Esophagus muscularis mucosa (tissue), 4 donors: ENCODE measurements around the gene PRKAG2. TPM values are rescaled to one million over a fixed set of nuclear protein-coding genes. Genes with fewer than 3 reads are reported as not detected.

Source experiments
- DNase-seq: peaks from one replicate; pipeline ENCODE4 v3.0.0-alpha.2; 2017; ENCODE audit errors: extremely low spot score
- H3K27ac ChIP-seq, 4 donors: fragments of 200-600 bp; sonication (generic); replicated peaks in 1 of 4; 1 replicate in 3 of 4; 2 replicates in 1 of 4; pipeline ENCODE4 v1.5.1; 2016 to 2019; ENCODE audit warnings: mild to moderate bottlenecking in 1 of 4
- H3K27me3 ChIP-seq, 4 donors: fragments of 200-600 bp; sonication (generic); one replicate each; pipeline versions ENCODE4 v1.5.1 to v1.6.0; 2016 to 2019
- H3K36me3 ChIP-seq, 4 donors: fragments of 200-600 bp; sonication (generic); one replicate each; pipeline ENCODE4 v1.5.1; 2016 to 2019
- H3K4me1 ChIP-seq, 4 donors: fragments of 200-600 bp; sonication (generic); one replicate each; pipeline ENCODE4 v1.5.1; 2016 to 2019
- H3K4me3 ChIP-seq, 4 donors: fragments of 200-600 bp; sonication (generic); 1 replicate in 2 of 4; 2 replicates in 2 of 4; pipeline ENCODE4 v1.5.1; 2016 to 2019; ENCODE audit warnings: mild to moderate bottlenecking in 4 of 4, moderate library complexity in 1 of 4
- H3K9me3 ChIP-seq, 4 donors: fragments of 200-600 bp; sonication (generic); 1 replicate in 3 of 4; 2 replicates in 1 of 4; pipeline ENCODE4 v1.5.1; 2016 to 2019
- EP300 ChIP-seq: sonication (generic); formaldehyde crosslinking; IDR thresholded peaks from one replicate; pipeline ENCODE4 v1.6.1; 2017; ENCODE audit warnings: antibody characterized with exemption
- POLR2A ChIP-seq: fragments of 450-650 bp; IDR thresholded peaks from one replicate; pipeline ENCODE4 v1.6.1; 2017; ENCODE audit warnings: antibody characterized with exemption, moderate library complexity, mild to moderate bottlenecking, low read depth
- POLR2AphosphoS5 ChIP-seq, 2 donors: sonication (generic); formaldehyde crosslinking; IDR thresholded peaks; one replicate each; pipeline ENCODE4 v1.6.1; 2017; ENCODE audit warnings: antibody characterized with exemption in 2 of 2
- WGBS: methylation state at CpG from one replicate; pipeline ENCODE4 v1.1.5; 2018; 5-methylcytosine and 5-hydroxymethylcytosine counted together
- intact Hi-C: fragments of 100-400 bp; cut with DNase I; formaldehyde crosslinking; loops from one replicate; pipeline ENCODE4 v1.15.1; 2023
- total RNA-seq, 4 donors: library from RNA; depleted of rRNA; stranded (reverse); fragments of >200 nt; gene quantifications; one replicate each; pipeline versions ENCODE4 v1.1.0 to v1.2.1, GENCODE V29; 2016
- TF ChIP-seq, protein P1 (sequence below), 3 experiments: fragments of 200-600 bp in 2 of 3; fragments of 450-650 bp in 1 of 3; sonication (generic) in 2 of 3; IDR thresholded peaks; one replicate each; pipeline ENCODE4 v1.5.1; 2017 to 2019; ENCODE audit warnings: antibody characterized with exemption in 3 of 3, mild to moderate bottlenecking in 2 of 3, moderate library complexity in 1 of 3

PRKAG2 gene
- total RNA-seq, 4 donors from 2014 or later: 51.3 to 97.2 (median 77.5) TPM

DNA sequence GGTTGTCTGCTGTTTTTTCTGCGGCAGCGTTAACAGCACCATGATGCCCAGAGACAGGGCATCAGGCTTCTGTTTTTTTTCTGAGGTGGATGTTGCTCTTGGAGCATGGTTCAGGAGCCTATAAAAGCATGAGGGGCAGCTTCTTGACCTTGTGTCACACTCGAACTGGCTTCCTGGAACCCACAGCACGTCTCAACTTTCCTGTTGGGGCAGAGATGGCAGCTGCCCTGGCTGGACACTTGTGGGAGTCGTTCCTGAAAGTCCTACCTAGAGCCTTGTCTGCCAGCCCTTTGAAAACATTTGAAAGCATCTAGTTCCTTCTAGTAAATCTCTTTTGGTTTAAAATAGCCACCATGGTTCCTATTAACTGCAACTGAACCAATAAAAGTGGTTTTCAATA lies 28.9 kb upstream of the PRKAG2 start:
- Histone ChIP-seq H3K4me3 (no peak overlapping the region), H3K4me1 (no peaks in the 10 kb centered on the region), H3K36me3 (no peaks in the 10 kb centered on the region), H3K27me3 (peaks cover 0 to 20% (median 2%) of the 10 kb centered on the region in 4 donors), H3K27ac (no peak overlapping the region), H3K9me3 (peaks cover 0 to 7% (median 0%) of the 10 kb centered on the region in 4 donors)
- TF ChIP-seq EP300 (no peak), POLR2A (no peak), POLR2AphosphoS5 (IDR thresholded peaks at IDR 0.05) (no peak)
- TF ChIP-seq, protein P1, sequence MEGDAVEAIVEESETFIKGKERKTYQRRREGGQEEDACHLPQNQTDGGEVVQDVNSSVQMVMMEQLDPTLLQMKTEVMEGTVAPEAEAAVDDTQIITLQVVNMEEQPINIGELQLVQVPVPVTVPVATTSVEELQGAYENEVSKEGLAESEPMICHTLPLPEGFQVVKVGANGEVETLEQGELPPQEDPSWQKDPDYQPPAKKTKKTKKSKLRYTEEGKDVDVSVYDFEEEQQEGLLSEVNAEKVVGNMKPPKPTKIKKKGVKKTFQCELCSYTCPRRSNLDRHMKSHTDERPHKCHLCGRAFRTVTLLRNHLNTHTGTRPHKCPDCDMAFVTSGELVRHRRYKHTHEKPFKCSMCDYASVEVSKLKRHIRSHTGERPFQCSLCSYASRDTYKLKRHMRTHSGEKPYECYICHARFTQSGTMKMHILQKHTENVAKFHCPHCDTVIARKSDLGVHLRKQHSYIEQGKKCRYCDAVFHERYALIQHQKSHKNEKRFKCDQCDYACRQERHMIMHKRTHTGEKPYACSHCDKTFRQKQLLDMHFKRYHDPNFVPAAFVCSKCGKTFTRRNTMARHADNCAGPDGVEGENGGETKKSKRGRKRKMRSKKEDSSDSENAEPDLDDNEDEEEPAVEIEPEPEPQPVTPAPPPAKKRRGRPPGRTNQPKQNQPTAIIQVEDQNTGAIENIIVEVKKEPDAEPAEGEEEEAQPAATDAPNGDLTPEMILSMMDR (IDR thresholded peaks at IDR 0.05): no peak
- DNase-seq: no peak
- intact Hi-C loops: no loop called here
- 61% methylated on average over 5 of the region's 5 CpGs for WGBS

DNA sequence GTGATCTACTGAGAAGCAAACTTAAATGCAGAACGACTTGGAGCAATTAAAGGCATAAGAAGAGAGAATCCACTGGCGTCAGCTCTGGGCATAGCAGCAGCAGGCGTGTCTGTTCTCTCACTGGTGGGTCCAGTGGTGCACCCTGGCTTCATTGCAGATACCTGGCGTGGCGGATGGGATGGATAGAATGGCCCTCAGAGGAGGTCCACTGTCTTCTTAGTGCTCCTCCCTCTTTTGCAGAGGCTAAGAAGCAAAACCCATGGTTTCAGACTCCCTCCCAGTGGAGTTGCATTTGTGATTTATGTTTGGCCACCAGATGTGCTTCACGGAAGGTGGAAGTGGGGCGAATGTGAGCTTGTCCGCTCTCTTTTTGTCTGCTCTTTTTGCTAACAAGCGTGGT lies 28.4 kb upstream of the PRKAG2 start:
- TF ChIP-seq, protein P1 (IDR thresholded peaks at IDR 0.05): no peak
- TF ChIP-seq EP300 (no peak), POLR2AphosphoS5 (IDR thresholded peaks at IDR 0.05) (no peak), POLR2A (no peak)
- no peak overlapping the region for H3K4me3 ChIP-seq
- no peaks in the 10 kb centered on the region for H3K36me3 ChIP-seq
- H3K27ac ChIP-seq: no peak overlapping the region
- intact Hi-C loops: no loop called here
- DNase-seq: no peak
- H3K9me3 ChIP-seq: peaks cover 0 to 7% (median 0%) of the 10 kb centered on the region in 4 donors
- 74% methylated on average over 9 of the region's 9 CpGs for WGBS
- H3K27me3 ChIP-seq: peaks cover 0 to 20% (median 2%) of the 10 kb centered on the region in 4 donors
- no peaks in the 10 kb centered on the region for H3K4me1 ChIP-seq

DNA sequence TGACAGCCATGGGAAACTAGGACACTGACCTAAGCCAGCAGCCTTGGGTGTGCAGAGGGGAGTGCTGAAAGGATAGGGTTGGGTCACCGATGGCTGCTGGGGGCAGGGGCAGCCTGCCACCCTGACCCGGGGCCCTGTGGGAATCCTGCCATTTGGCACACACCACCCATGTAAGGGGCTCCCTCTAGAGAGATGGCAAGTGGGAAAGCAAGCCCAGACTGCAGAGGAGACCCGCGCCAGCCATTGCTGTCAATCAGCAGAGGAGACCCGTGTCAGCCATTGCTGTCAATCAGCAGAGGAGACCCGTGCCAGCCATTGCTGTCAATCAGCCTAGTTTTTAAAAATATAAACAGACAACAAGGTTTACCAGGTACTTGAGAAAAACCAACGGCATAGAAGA lies 27.4 kb upstream of the PRKAG2 start:
- no peaks in the 10 kb centered on the region for H3K36me3 ChIP-seq
- no peak for TF ChIP-seq EP300
- no peak for TF ChIP-seq POLR2AphosphoS5 (IDR thresholded peaks at IDR 0.05)
- TF ChIP-seq POLR2A: no peak
- TF ChIP-seq, protein P1 (IDR thresholded peaks at IDR 0.05): no peak
- intact Hi-C loops: no loop called here
- no peaks in the 10 kb centered on the region for H3K4me1 ChIP-seq
- peaks cover 0 to 7% (median 0%) of the 10 kb centered on the region in 4 donors for H3K9me3 ChIP-seq
- H3K4me3 ChIP-seq: no peak overlapping the region
- no peak overlapping the region for H3K27ac ChIP-seq
- no peak for DNase-seq
- H3K27me3 ChIP-seq: peaks cover 0 to 28% (median 2%) of the 10 kb centered on the region in 4 donors
- WGBS: 87% methylated on average over 6 of the region's 7 CpGs

DNA sequence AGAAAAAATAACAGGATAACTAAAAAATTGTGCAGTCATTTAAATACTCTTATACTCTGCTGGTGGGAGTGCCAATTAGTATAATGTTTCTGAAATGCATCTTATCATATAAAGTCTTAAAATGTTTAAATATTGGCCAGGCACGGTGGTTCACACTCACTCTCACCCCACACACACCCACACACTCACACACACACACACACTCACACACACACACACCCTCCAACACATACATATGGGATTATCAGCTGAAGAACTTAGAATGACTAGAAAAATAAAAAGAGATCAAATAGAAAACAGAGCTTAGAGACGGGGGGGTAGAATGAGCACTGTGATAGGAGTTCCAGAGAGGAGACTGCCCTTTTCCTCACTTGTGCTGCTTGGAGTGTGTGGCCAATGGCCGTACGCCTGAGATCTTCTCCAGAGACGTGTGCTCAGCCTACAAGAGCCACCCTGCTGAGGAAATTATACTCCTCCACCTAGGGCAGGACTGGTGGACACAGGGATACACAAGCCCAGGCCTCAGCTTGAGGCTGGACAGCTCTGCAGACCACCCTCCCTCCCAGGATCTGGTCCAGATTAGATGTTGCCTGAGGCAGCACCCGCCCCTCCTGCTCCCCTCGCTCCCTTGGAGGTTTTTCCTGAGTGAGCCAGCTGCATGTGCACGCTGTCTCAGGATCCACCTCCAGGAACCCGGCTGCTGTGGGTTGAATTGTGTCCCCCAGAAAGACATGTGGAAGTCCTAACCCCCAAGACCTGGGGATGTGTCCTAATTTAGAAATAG lies 26.5 kb upstream of the PRKAG2 start:
- intact Hi-C loops: no loop called here
- TF ChIP-seq POLR2A (no peak), EP300 (no peak), POLR2AphosphoS5 (IDR thresholded peaks at IDR 0.05) (no peak)
- TF ChIP-seq, protein P1 (IDR thresholded peaks at IDR 0.05): no peak
- Histone ChIP-seq H3K36me3 (no peaks in the 10 kb centered on the region), H3K27me3 (peaks cover 0 to 34% (median 2%) of the 10 kb centered on the region in 4 donors), H3K9me3 (peaks cover 0 to 7% (median 0%) of the 10 kb centered on the region in 4 donors), H3K4me3 (no peak overlapping the region), H3K27ac (no peak overlapping the region), H3K4me1 (no peaks in the 10 kb centered on the region)
- DNase-seq: no peak
- WGBS: 72% methylated on average over 9 of the region's 9 CpGs
